Adipose tissue (tissue), 3 donors: ENCODE measurements around the gene CEMIP2. TPM values are rescaled to one million over a fixed set of nuclear protein-coding genes. Genes with fewer than 3 reads are reported as not detected.

Experiments used
- H3K27ac ChIP-seq: one replicate; pipeline ENCODE4 v1.5.1; 2013; ENCODE audit warnings: low read depth, low read length
- WGBS, 3 donors: extraction: QIAGEN DNeasy Blood & Tissue Kit; methylation state at CpG; one replicate each; pipeline ENCODE4 v1.1.7; 2013; 5-methylcytosine and 5-hydroxymethylcytosine counted together
- polyA plus RNA-seq, 3 donors: library from polyadenylated mRNA; stranded (reverse); fragments of 200-250 nt; gene quantifications; one replicate each; pipeline ENCODE4 v1.2.3, GENCODE V29; 2013
- donor health status: healthy with polysubstance abuse.
- donor health status: Bipolar disorder and iron deficiency.
- donor health status: healthy.

CEMIP2 gene
- polyA plus RNA-seq, 3 donors, result 12.4 to 57.5 (median 23.8) TPM

- H3K27ac ChIP-seq, result no peak overlapping the region
- WGBS, 3 donors, result 46 to 51% (median 47%) methylated on average over 1 of the region's 1 CpG
Measured at GRCh38 chr9:71637375-71637774, 130.9 kb downstream of the CEMIP2 start.

DNA sequence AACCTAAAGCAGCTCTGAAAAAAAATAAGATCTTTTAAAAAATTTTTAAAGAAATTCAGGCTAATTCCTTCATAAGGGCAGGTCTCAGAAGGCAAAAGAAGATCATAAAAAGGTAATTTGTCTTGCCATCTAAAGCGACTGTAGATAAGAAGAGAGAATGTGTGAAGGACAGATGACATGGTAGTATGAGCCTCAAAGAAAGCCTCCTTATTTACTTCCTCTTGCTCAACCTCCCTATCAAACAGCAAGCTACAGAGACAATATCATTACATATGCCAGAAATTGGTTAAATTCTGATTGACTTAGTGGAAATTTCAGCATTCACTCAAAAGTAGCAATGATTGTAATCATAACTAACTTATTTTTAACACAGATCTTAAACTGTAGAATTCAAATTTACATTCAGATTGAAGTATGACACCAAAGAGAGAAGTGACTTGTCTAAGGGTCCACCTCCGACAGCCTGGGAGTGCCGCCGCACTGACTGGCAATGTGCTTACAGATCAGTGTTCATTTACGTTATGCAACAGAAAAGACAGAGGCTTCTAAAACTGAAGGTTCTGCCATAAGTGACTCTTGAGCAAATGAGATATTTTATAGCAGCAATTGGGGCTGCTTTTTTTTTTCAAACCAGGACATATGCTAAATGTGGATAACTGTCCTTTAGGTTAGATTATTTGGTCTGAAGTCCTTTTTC lies 132.0 kb downstream of the CEMIP2 start:
- no peak overlapping the region for H3K27ac ChIP-seq
- WGBS, 3 donors, result 82 to 90% (median 87%) methylated on average over 5 of the region's 5 CpGs

DNA sequence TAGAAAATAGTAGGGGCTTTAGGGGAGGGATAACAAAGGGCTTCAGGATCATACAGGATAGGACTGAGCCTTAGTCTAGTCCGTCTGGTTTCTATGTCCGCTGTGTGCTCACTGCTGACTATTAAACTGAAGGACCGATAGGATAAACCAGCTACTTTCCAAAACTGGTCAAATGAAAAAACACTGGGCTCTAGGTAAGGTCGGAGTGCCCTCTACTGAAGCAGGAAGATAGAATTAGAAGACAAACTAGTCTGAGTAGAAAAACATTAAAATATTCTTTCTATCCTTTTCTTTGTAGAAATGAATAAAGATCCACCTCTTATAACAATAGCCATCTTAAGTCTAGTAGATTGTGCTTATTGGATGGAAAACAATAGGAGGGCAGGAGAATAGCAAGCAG lies 133.6 kb downstream of the CEMIP2 start:
- 79 to 83% (median 81%) methylated on average over 4 of the region's 4 CpGs for WGBS, 3 donors
- no peak overlapping the region for H3K27ac ChIP-seq

Other genes starting within 250 kb of the CEMIP2 start
- 1 to 10 TPM; 3.9 to 9.7 (median 7.6) TPM for gene ABHD17B, start 142.7 kb upstream of the CEMIP2 start, polyA plus RNA-seq
- 10 to 100 TPM in 1 of 3 donors, 1 to 10 TPM in 2; 8.0 to 15.6 (median 8.9) TPM for gene C9orf85, start 143.1 kb upstream of the CEMIP2 start, polyA plus RNA-seq